ENCODE results near the gene TAF1. TPM values are rescaled to one million over a fixed set of nuclear protein-coding genes. Genes with fewer than 3 reads are reported as not detected.
"Not testable (repeated sequence)": the region's sequence is repeated elsewhere in the genome, so short reads cannot be mapped to it uniquely, and the experiment has no call there.

Gene TAF1
- polyA plus RNA-seq, 1 donor from 2014 or later: 29.5 TPM

DNA sequence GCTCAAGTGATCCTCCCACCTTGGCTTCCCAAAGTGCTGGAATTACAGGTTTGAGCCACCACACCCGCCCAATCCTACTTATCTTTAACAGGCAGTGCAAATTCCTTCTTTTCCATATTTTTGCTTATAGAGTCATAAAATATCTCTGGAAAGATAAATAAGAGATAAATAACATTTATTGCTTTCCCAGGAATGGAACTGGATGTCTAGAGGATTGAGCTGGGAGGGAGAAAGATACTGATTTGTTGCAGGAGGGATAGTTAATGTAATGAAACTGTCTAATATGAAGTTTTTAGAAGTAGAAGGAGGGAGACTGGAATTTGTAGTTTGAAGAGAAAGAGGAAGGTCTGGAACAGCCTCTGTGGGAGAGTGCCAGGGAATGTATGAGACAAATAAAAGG lies 44.4 kb upstream of the TAF1 start:
- Histone ChIP-seq H3K27ac (ENCODE audit: low read length) (no peak overlapping the region), H3F3A (ENCODE audit: insufficient read depth, low read length, poor library complexity, severe bottlenecking) (no peaks in the 10 kb centered on the region), H4K20me1 (ENCODE audit: insufficient read depth) (no peaks in the 10 kb centered on the region), H3K4me3 (ENCODE audit: low read length) (no peak overlapping the region), H3K9me3 (ENCODE audit: low read length) (no peaks in the 10 kb centered on the region), H3K79me2 (replicated peaks; ENCODE audit: insufficient read depth, low read length) (no peaks in the 10 kb centered on the region), H3K9me2 (ENCODE audit: insufficient read depth, low read length) (no peaks in the 10 kb centered on the region), H2AFZ (ENCODE audit: low read depth, low read length) (no peak overlapping the region), H3K36me3 (ENCODE audit: insufficient read depth, low read length) (no peaks in the 10 kb centered on the region), H3K9ac (ENCODE audit: low read length) (no peak overlapping the region), H3K4me2 (ENCODE audit: low read length) (no peak overlapping the region), H3K27me3 (ENCODE audit: insufficient read depth, low read depth, low read length) (no peaks in the 10 kb centered on the region)
- TF ChIP-seq CTCF (IDR thresholded peaks at IDR 0.05; ENCODE audit: poor library complexity, severe bottlenecking): no peak
- TF ChIP-seq POLR2AphosphoS5 (IDR thresholded peaks at IDR 0.05): no peak
- no peak for TF ChIP-seq MXI1 (conservative IDR thresholded peaks at IDR 0.05; ENCODE audit: poor library complexity, severe bottlenecking)
- TF ChIP-seq, protein P1, sequence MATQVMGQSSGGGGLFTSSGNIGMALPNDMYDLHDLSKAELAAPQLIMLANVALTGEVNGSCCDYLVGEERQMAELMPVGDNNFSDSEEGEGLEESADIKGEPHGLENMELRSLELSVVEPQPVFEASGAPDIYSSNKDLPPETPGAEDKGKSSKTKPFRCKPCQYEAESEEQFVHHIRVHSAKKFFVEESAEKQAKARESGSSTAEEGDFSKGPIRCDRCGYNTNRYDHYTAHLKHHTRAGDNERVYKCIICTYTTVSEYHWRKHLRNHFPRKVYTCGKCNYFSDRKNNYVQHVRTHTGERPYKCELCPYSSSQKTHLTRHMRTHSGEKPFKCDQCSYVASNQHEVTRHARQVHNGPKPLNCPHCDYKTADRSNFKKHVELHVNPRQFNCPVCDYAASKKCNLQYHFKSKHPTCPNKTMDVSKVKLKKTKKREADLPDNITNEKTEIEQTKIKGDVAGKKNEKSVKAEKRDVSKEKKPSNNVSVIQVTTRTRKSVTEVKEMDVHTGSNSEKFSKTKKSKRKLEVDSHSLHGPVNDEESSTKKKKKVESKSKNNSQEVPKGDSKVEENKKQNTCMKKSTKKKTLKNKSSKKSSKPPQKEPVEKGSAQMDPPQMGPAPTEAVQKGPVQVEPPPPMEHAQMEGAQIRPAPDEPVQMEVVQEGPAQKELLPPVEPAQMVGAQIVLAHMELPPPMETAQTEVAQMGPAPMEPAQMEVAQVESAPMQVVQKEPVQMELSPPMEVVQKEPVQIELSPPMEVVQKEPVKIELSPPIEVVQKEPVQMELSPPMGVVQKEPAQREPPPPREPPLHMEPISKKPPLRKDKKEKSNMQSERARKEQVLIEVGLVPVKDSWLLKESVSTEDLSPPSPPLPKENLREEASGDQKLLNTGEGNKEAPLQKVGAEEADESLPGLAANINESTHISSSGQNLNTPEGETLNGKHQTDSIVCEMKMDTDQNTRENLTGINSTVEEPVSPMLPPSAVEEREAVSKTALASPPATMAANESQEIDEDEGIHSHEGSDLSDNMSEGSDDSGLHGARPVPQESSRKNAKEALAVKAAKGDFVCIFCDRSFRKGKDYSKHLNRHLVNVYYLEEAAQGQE (IDR thresholded peaks at IDR 0.05; ENCODE audit: borderline replicate concordance): no peak

- H3F3A ChIP-seq (ENCODE audit: insufficient read depth, low read length, poor library complexity, severe bottlenecking); H4K20me1 ChIP-seq (ENCODE audit: insufficient read depth); H3K9me2 ChIP-seq (ENCODE audit: insufficient read depth, low read length); H2AFZ ChIP-seq (ENCODE audit: low read depth, low read length); H3K4me2 ChIP-seq (ENCODE audit: low read length); H3K4me3 ChIP-seq (ENCODE audit: low read length); H3K79me2 ChIP-seq (replicated peaks; ENCODE audit: insufficient read depth, low read length); H3K27me3 ChIP-seq (ENCODE audit: insufficient read depth, low read depth, low read length); H3K9me3 ChIP-seq (ENCODE audit: low read length); H3K9ac ChIP-seq (ENCODE audit: low read length); H3K27ac ChIP-seq (ENCODE audit: low read length); H3K36me3 ChIP-seq (ENCODE audit: insufficient read depth, low read length): not testable (repeated sequence)
Observed at GRCh38 chrX:71324452-71324851, 41.7 kb upstream of the TAF1 start.

GRCh38 chrX:71326394-71326793 lies 39.8 kb upstream of the TAF1 start:
- no peaks in the 10 kb centered on the region for H3K79me2 ChIP-seq (replicated peaks; ENCODE audit: insufficient read depth, low read length)
- H4K20me1 ChIP-seq (ENCODE audit: insufficient read depth): no peaks in the 10 kb centered on the region
- no peaks in the 10 kb centered on the region for H3K9me2 ChIP-seq (ENCODE audit: insufficient read depth, low read length)
- no peaks in the 10 kb centered on the region for H3K9me3 ChIP-seq (ENCODE audit: low read length)
- no peak overlapping the region for H3K27ac ChIP-seq (ENCODE audit: low read length)
- no peak overlapping the region for H3K4me3 ChIP-seq (ENCODE audit: low read length)
- no peaks in the 10 kb centered on the region for H3K36me3 ChIP-seq (ENCODE audit: insufficient read depth, low read length)
- no peaks in the 10 kb centered on the region for H3K27me3 ChIP-seq (ENCODE audit: insufficient read depth, low read depth, low read length)
- no peak overlapping the region for H3K9ac ChIP-seq (ENCODE audit: low read length)
- no peak overlapping the region for H2AFZ ChIP-seq (ENCODE audit: low read depth, low read length)
- no peak overlapping the region for H3K4me2 ChIP-seq (ENCODE audit: low read length)
- H3F3A ChIP-seq (ENCODE audit: insufficient read depth, low read length, poor library complexity, severe bottlenecking): no peaks in the 10 kb centered on the region
- no peak for TF ChIP-seq EP300 (conservative IDR thresholded peaks at IDR 0.05; ENCODE audit: poor library complexity, severe bottlenecking)
- no peak for TF ChIP-seq TAF1 (IDR thresholded peaks at IDR 0.05; ENCODE audit: low read depth)
- TF ChIP-seq RAD21 (conservative IDR thresholded peaks at IDR 0.05): no peak
- no peak for TF ChIP-seq MXI1 (conservative IDR thresholded peaks at IDR 0.05; ENCODE audit: poor library complexity, severe bottlenecking)
- TF ChIP-seq SMC3 (conservative IDR thresholded peaks at IDR 0.05; ENCODE audit: poor library complexity): no peak
- TF ChIP-seq, protein P1 (IDR thresholded peaks at IDR 0.05; ENCODE audit: borderline replicate concordance): no peak
- TF ChIP-seq CTCF (IDR thresholded peaks at IDR 0.05; ENCODE audit: poor library complexity, severe bottlenecking): no peak
- no peak for TF ChIP-seq POLR2AphosphoS5 (IDR thresholded peaks at IDR 0.05)
- no peak for TF ChIP-seq EZH2 (IDR thresholded peaks at IDR 0.05; ENCODE audit: borderline replicate concordance, insufficient read depth, low read length, poor library complexity, severe bottlenecking)

Data from neural cell (in vitro differentiated cells).